NK-92 (cell line): ENCODE results near the gene MOXD1.
"Not testable (repeated sequence)": the region's sequence is repeated elsewhere in the genome, so short reads cannot be mapped to it uniquely, and the experiment has no call there.

Experiments used
- DNase-seq: peaks from one replicate; lab custom pipeline; 2025; ENCODE audit not compliant: unreplicated experiment; lab: John Stamatoyannopoulos, UW

MOXD1 gene

DNA sequence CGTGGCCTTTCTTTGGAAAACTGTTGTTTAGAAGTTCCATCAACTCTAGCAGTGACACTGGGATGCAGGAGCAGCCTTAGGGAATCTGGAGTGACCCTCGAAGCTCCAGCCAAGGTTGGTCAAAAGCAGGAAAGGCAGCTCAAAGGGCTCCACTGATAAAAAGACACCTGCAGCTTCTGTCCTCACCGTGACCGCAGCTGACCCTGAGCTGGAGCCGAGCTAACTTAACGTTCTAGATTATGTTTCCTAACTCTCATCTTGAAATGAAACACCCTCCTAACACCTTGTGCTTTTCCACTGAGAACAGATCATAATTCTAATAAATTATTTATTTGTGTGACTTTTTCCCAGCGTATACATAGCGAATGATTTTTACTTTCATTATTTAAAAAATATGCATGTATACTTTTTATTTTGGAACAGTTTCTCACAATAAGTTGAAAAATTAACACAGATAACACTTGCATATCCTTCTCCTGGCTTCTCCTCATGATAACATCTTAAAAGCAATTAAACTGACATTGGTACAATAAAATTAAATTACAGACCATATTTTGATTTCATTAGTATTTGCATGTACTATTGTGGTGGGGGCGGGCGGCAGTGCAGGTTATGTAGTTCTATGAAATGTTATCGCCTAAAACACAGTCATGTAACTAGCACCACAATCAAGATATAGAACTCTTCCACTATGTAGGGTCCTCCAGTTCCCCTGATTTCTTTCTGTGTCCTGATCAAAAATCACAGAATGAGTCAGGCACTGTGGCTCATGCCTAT is 116.1 kb downstream of the MOXD1 start:
- no peak for DNase-seq

DNA sequence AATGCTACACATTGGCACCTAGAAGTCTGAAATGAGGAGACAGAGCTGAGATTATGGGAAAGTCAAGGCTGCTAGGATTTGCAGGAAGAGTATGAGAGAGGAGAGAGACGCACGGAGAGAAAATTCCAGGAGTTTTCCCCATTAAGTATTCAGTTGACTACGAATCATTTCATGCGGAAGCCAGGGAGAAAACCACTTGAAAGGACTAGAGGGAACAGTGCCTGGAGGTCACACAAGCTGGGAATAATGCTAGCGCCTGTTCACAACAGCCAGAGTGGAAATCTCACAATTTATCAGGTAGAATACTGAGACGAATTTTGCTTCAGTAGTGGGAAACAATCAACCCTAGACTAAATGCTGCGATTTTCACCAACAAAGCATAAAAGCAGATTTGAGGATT is 118.6 kb downstream of the MOXD1 start:
- DNase-seq: no peak

DNA sequence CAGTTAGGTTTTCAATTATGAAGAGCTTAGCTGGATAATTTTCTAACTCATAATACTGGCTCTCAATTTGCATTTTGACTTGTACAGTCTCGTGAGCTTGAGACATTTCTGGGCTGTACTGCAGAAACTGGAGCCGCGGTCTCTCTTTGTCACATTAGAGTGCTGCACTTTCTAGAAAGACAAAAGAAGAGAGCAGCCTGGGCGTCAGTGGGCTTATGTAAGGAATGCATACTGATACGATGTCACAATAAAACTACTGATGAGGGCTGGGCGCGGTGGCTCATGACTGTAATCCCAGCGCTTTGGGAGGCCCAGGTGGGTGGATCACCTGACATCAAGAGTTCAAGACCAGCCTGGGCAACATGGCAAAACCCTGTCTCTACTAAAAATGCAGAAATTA is 120.8 kb downstream of the MOXD1 start:
- no peak for DNase-seq

DNA sequence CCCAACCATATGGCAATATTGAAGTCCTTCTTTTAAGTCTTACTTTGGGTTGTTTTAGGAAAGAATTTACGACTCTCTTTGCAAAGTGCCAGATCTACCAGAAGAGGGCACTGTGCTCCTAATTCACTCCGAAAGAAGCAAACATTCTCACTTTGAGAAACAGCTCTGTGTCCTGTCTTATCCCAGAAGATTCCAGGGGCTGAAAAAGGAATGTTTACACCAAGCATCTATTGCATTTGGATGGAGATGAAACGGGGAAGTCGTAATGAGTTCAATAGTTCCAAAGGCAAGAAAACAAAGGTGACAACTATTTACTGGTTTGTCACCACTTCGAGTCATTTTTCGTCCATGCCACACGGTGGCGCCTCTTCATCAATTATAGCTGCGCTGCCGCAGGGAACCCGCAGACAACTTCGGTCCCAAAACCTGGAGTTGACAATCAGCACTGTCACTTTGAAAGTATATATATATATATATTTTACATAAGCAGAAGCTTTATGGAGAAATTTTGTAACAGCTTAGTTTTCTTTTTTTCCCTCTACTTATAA is 121.6 kb downstream of the MOXD1 start:
- DNase-seq: no peak

DNA sequence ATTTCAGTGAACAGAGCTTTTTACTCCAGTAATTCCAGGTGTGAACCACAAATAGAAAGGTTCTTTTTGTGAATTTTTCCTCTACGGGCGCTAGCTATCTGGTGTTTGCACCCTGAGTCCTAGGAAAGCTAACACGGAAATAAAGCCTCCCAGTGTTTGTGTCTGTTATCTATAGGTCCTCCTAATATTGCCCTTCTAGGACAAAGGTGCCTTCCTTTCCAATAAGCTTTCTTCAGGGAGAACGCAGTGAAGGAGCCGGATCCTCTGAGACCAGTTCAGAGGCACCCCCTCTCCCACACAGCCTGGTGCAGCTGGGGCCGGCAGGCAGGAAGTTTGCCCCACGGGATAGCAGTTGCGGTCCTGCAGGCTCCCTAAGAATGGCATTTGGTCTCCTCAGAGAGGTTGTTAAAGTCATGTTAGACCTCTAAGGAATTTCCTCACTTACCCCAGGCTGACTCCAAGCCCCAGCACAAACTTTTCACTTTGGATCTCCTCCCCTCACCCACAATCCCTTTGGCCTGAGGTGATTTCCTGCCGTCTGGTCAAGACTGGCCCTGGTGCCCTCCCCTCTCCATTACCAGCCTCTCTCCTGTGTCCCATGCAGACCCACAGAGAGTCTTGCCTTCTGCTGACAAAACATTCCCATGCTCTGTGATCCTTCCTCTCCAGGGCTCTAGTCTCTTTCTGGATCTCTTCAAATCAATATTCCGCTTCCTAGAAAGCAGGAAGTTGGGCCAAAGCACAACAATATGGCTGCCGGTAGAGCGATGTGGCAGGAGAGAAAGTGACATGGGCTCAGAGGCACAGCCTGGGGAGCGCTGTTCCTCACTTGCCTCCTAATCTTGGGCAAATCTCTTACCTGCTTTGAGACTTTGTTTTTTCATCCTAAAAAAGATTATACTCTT is 126.0 kb downstream of the MOXD1 start:
- DNase-seq: no peak

DNA sequence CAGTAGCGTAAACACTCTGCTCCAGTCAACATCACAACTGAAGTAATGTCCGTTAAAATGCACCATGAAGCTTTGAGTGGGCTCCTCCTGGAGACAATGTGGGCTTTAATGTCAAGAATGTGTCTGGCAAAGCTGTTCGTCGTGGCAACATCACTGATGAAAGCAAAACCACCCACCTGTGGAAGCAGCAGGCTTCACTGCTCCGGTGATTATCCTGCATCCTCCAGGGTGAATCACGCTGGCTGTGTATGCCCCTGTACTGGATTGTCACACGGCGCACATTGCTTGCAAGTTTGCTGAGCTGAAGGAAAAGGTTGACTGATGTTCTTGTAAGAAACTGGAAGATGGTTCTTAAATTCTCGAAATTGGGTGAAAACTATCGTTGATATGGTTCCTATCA is 128.5 kb downstream of the MOXD1 start:
- no peak for DNase-seq

DNA sequence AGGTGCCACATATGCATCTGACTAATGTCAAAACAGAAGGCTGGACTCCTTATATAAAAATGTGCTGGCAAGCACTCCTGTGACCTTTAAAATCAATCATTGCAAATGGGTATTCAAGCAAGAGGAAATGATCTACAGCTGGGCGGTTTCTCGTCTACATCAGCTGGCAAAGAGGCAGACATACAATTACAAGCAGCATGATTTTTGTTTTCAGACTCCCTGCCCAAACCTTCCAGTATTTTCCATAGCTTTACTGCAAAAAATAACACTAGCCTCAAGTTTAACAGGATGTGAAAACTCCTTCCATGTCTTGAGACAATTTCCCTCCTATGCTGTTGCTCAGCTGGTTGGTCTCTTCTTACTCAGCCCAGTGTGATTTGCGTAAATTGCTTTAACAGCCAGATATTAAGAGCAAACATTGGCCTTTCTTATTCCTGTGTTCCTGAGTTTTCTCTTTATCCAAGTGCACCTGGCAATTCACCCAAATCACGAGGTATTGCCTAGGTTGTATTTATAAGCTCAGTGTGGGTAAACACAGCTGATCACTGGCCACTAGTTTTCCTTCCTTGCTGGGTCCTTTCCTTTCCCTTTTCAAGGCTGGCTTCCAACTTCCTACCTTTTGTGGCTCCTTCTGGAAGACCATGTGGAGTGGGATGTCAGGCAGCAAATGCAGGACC is 130.4 kb downstream of the MOXD1 start:
- DNase-seq: no peak

DNA sequence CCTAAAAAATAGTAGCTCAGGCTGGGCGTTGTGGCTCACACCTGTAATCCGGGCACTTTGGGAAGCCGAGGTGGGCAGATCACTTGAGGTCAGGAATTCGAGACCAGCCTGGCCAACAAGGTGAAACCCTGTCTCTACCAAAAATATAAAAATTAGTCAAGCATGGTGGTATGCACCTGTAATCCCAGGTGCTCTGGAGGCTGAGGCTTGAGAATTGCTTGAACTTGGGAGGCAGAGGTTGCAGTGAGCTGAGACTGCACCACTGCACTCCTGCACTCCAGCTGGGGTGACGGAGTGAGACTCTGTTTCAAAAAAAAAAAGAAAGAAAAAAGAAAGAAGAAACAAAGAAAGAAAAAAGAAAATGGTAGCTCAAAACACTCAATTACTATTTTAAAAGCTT is 132.6 kb downstream of the MOXD1 start:
- DNase-seq: not testable (repeated sequence)

DNA sequence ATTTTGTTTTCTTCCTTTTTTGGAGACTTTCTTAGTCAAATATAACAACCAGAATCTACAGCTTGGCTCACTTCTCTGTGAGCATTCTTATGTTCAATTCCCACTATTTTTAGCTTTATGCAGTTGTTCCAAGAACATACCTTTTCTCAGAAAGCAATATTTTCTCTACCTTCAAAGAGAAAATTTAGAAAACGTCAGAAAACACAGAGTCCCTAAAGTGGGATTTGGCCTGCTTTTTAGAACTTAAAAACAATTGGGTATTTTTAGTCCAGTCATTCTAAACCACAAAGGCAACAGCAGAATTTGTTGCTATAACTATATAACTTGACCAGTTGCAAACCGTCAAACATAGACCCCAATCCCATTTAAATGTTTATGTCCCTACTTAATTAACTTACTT is 133.1 kb downstream of the MOXD1 start:
- no peak for DNase-seq

DNA sequence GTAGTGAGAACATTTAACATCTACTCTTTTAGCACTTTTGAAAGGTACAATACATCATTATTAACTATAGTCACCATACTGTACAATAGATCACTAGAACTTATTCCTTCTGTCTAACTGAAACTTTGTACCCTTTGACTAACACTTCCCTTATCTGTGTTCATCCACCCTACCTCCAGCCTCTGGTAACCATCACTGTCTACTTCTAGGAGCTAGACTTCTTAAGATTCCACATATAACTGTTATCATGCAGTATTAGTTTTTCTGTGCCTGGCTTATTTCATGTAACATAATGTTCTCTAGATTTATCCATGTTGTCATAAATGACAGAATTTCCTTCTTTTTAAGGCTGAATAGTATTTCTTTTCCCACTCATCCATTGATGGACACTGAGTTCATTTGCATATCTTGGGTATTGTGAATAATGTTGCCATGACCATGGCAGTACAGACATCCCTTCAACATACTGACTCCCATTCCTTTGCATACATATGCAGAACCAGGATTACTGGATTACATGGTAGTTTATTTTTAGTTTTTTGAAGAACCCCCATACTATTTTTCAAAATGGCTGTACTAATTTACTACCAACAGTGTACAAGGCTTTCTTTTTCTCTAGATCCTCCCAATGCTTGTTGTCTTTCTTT is 135.7 kb downstream of the MOXD1 start:
- no peak for DNase-seq

DNA sequence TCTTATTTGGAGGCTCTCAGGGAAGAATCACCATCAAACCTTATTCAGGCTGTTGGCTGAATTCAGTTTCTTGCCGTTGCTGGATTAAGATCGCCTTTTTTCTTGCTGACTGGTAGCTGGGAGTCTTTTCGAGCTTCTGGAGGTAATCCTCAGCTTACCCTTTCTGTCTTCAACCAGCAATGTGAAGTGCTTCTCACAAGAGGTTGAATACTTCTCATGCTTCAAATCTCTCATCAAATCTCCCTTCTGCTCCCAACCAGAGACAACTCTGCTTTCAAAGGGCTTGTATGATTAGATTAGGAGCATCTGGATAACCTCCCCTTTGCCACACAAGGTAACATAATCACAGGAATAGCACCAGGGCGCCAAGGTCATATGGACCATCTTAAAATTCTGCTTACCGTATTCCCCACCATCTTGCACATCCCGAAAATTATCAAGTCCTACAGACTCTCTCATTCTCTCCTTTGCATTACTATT is 137.2 kb downstream of the MOXD1 start:
- no peak for DNase-seq

DNA sequence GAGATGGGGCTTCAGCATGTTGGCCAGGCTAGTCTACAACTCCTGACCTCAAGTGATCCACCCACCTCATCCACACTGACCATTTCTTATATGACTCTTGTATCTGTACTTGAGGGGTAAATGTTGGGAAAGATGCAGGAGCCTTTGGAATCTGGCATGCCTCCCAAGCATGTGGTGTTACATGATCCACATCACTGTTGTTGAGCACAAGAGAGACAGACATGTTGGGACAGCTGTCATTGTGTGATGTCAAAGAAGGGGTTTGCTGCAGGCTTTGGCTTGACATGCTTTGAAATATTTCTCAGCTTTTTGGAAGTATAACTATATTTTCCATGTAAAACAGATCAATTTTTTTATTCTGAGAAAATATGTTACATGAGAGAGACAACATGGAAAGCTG is 139.9 kb downstream of the MOXD1 start:
- DNase-seq: no peak

DNA sequence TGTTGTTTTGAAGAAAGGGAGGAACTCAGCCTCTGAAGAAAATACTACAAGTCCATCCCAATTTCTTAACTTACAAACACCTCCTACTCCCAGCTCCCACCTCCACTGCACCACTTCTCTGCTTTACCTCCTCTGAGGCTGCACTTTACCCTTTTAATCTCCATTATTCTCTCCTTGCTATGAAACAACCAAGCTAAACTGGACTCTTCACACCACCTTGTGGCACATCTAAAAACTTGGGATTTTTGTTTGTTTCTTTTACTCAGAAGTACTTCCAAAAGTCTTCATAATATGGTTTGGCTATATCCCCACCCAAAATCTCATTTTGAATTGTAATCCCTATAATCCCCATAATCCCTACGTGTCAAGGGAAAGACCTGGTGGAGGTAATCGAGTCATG is 142.2 kb downstream of the MOXD1 start:
- DNase-seq: no peak

DNA sequence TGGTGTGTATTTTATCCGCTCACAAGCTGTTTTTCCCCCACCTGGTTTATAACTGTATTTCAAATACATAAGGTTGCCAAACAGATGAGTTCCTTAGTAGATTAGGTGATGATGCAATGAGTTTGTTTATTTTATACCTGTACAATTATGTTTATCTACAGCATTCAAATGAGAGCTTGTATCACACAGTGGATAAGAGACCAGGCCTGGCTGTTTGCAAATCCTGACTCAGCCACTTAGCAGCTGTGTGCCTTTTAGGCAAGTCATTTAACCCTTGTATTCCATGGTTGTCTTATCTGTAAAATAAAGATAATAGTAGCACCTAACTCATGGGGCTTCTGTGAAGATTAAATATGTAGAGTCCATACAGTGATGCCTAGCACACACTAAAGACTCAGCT is 143.7 kb downstream of the MOXD1 start:
- DNase-seq: no peak

DNA sequence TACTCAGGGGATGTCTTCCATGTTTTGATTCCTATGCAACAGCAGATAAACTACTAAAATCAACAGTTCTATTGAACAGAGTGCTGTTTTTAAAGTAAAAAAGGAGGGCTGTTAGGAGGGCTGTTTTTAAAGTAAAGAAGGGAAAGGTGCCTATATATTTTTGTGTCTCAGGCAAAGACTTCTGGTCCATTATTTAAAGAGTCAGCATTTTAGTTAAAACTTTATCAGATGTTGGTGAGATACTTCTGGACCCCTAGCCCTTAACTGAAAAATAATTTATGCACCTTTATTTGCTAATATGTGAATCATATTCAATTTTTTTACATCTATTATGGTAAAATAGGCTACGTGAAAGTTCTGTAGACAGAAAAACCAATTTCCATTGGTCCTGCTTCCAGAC is 144.8 kb downstream of the MOXD1 start:
- no peak for DNase-seq

DNA sequence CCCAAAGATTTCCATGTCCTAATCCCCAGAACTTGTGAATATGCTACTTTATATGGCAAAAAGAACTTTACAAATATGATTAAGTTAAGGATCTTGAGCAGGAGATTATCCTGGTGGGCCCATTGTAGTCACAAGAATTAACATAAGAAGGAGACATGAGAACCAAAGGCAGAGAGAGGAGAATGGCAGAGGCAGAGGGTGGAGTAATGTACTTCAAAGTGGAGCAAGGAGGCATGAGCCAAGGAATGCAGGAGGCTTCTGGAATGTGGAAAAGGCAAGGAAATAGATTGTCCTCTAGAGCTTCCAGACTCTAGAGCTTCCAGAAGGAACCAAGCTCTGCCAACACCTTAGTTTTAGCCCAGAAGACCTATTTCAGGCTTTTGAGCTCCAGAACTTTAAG is 147.4 kb downstream of the MOXD1 start:
- no peak for DNase-seq

DNA sequence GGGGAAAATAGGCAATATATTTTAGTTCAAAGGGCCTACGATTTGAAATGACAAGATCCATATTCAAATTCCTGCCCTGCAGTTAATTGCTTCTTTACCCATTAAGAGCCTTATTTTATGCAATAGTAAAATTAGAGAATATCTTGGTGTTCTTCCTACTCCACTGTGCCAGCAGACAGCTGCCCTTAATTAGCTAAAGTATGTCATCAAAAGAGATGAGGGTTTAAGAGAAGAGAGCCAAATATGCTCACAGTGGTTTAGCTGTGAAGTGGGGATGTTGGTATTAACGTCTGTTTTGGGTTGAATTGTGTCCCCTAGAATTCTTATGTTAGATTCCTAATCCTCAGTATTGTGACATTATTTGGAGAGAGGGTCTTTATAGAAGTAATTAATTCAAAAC is 148.1 kb downstream of the MOXD1 start:
- DNase-seq: no peak

DNA sequence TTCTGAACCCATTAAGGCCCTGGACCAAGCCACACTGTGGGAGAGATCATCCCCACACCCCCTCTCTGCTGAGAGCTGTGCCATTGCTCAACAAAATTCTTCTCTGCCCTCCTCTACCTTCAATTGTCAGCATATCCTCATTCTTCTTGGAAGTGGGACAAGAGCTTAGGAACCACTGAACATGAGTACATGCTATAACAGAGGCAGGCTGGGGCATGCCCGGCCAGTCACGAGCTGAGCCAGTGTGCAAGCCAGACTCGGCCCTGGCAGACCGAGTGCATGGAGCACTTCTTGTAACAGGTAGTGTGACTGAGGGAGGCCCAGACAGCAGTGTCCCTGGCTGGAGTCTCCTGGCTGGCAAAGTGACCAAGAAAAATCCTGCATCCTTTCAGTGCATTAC is 149.2 kb downstream of the MOXD1 start:
- DNase-seq: no peak

DNA sequence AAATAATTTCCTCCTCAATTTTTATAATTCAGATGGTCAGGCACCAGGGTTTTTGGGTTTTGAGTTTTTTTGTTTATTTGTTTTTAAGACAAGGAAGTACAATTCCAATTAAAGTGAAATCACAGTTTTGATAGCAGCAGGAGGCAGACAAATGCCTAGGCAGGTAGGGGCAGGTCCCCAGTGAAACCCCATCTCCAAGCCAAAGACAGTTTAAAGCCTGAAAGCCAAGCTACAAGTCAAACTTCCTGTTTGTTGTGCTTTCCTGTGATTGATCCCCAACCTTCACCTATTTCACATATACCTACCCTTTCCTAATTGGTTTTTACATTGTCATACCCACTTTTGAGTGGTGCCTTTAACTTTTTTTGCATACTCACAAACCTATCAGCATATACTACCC is 149.6 kb downstream of the MOXD1 start:
- no peak for DNase-seq

DNA sequence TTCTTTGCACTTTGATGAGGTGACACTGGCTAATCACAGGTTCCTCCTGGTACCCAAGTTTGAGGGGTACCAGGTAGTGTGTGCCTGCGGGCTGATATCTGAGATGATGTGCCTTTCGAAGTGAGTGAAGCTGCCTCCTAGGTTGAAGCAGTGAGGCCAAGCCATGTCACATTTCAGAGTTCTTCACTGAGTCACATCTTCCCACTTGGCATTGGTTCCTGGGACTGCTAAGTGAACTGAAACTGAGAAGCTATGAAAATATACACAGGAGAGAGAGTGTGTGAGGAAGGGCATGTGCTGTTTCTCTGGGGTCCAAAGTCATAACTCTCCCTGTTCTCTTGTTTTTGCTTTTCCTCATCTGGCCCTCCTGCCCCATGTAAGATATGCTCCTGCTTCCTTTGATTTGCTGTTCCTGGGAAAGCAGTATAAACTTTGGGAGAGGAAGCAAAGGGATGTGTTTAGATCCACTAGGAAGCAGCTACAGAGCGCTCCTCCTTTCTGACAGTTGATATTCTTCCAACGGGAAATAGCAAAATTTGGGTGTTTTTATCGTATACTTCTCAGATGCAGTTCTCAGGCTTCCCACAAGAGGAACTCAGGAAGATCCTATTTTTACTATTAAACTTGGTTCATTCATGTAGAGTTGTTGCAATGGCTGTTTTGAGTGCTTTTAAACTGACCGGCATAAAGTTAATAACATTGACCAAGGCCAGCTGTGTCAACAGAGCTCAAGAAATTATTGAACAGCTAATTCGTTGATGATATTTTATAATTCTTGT is 153.7 kb downstream of the MOXD1 start:
- DNase-seq: no peak
